ENCODE measurements around the gene PLOD2.

DNA sequence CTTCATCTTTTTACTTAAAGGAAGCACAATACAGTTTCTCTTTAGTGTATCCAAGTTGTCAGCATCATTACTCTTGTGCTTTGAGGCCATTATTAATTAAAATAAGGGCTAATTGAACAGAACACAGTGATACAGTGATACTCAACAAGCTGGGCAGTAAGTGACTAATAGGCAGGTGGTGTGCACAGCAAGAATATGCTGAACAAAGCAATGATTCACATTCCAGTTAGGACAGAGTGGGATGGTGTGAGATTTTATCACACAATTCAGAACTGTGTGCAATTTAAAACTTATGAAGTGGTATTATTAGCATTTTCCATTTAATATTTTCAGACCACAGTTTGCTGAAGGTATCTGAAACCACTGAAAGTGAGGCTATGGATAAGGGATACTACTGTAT, 116.9 kb downstream of the PLOD2 start:
- TF ChIP-seq NFIC (IDR thresholded peaks at IDR 0.05): no peak
- TF ChIP-seq, protein P1, sequence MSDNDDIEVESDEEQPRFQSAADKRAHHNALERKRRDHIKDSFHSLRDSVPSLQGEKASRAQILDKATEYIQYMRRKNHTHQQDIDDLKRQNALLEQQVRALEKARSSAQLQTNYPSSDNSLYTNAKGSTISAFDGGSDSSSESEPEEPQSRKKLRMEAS (IDR thresholded peaks at IDR 0.05): no peak
